GM23248 (cell line): ENCODE results near the gene DDX3X.

Experiments
- EZH2 ChIP-seq: fragments of 200-600 bp; sonication (generic); IDR thresholded peaks from 2 replicates; pipeline ENCODE4 v1.6.1; 2018; ENCODE audit warnings: antibody characterized with exemption, mild to moderate bottlenecking; ENCODE audit not compliant: insufficient read depth, poor library complexity, severe bottlenecking
- EZH2phosphoT487 ChIP-seq: fragments of 200-600 bp; sonication (generic); IDR thresholded peaks from 2 replicates; pipeline ENCODE4 v1.6.1; 2018; ENCODE audit warnings: antibody characterized with exemption, moderate library complexity, mild to moderate bottlenecking, low read depth; ENCODE audit not compliant: insufficient read depth

DNA sequence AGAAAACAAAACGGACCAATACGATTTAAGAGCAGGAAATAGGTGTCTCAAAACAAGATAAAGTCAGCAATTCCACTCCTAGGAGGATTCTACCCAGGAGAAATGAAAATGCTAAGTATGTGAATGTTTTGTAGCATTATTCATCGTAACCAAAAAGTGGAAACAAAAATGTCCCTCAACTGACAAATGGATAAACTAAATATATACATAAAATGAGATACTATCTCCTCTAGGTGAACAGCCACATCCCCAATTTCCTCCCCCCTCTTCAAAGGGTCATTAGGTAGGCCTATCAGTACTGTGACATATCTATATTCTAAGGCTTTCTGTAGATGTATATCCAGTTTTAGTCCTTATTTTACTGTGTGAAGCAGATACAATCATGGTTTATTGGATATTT, 18.0 kb downstream of the DDX3X start:
- TF ChIP-seq EZH2 (no peak), EZH2phosphoT487 (no peak)
